ENCODE measurements around the gene NEK6.

The NEK6 gene

GRCh38 chr9:124214116-124214515 is 43.6 kb upstream of the NEK6 start:
- TF ChIP-seq CTCF (IDR thresholded peaks at IDR 0.05) (no peak), ZFX (IDR thresholded peaks at IDR 0.05; ENCODE audit: borderline replicate concordance) (no peak)
- no peak overlapping the region for H3K27ac ChIP-seq

GRCh38 chr9:124214596-124215367 is 43.0 kb upstream of the NEK6 start:
- no peak for TF ChIP-seq ZFX (IDR thresholded peaks at IDR 0.05; ENCODE audit: borderline replicate concordance)
- no peak for TF ChIP-seq CTCF (IDR thresholded peaks at IDR 0.05)
- no peak overlapping the region for H3K27ac ChIP-seq

GRCh38 chr9:124215368-124215910 is 42.3 kb upstream of the NEK6 start:
- TF ChIP-seq CTCF (IDR thresholded peaks at IDR 0.05) (no peak), ZFX (IDR thresholded peaks at IDR 0.05; ENCODE audit: borderline replicate concordance) (no peak)
- H3K27ac ChIP-seq, result no peak overlapping the region

- no peak for TF ChIP-seq ZFX (IDR thresholded peaks at IDR 0.05; ENCODE audit: borderline replicate concordance)
- TF ChIP-seq CTCF (IDR thresholded peaks at IDR 0.05), result no peak
These were observed 41.8 kb upstream of the NEK6 start for GRCh38 chr9:124215956-124216355.

GRCh38 chr9:124216474-124217176 is 41.1 kb upstream of the NEK6 start:
- TF ChIP-seq ZFX (IDR thresholded peaks at IDR 0.05; ENCODE audit: borderline replicate concordance), result no peak
- no peak for TF ChIP-seq CTCF (IDR thresholded peaks at IDR 0.05)

More at GRCh38 chr9:124215956-124216355, 41.8 kb upstream of the NEK6 start:
- H3K27ac ChIP-seq, result no peak overlapping the region

GRCh38 chr9:124217836-124218437 is 39.8 kb upstream of the NEK6 start:
- no peak for TF ChIP-seq CTCF (IDR thresholded peaks at IDR 0.05)
- no peak for TF ChIP-seq ZFX (IDR thresholded peaks at IDR 0.05; ENCODE audit: borderline replicate concordance)
- H3K27ac ChIP-seq, result no peak overlapping the region

More at GRCh38 chr9:124216474-124217176, 41.1 kb upstream of the NEK6 start:
- H3K27ac ChIP-seq, result no peak overlapping the region

All from 22Rv1 (cell line).